Prostate gland (tissue), 2 donors: ENCODE data around the gene GNA14.

Experiments
- POLR2A ChIP-seq: fragments of 450-650 bp; IDR thresholded peaks from one replicate; pipeline ENCODE4 v1.6.1; 2016; ENCODE audit warnings: antibody characterized with exemption, mild to moderate bottlenecking
- POLR2AphosphoS5 ChIP-seq: sonication (generic); formaldehyde crosslinking; IDR thresholded peaks from one replicate; pipeline ENCODE4 v1.6.1; 2017; ENCODE audit warnings: antibody characterized with exemption
- TF ChIP-seq, protein P1 (sequence below), 4 experiments: fragments of 200-600 bp in 2 of 4; fragments of 450-650 bp in 2 of 4; sonication (generic) in 2 of 4; IDR thresholded peaks; 1 replicate in 3 of 4; 2 replicates in 1 of 4; pipeline ENCODE4 v1.5.1; 2016 to 2019; ENCODE audit warnings: antibody characterized with exemption in 4 of 4, mild to moderate bottlenecking in 2 of 4, moderate library complexity in 2 of 4

DNA sequence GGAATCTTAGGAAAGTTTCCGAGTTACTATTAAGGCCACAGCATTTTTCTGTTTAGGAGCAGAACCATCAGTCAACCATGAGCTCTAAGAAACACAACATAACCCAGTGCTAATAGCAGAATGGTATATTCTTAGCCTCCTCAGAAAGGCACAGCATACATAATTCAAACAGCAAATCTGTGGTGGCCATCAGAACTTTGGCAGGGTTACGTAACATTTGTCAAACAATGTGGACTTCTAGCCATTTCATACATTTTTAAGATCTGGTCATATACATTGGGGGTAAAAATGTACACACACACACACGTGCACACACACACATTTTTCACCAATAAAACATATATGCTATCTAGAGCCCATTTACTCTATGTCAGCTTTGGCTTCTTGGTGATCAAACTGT lies 225.2 kb downstream of the GNA14 start:
- TF ChIP-seq, protein P1, sequence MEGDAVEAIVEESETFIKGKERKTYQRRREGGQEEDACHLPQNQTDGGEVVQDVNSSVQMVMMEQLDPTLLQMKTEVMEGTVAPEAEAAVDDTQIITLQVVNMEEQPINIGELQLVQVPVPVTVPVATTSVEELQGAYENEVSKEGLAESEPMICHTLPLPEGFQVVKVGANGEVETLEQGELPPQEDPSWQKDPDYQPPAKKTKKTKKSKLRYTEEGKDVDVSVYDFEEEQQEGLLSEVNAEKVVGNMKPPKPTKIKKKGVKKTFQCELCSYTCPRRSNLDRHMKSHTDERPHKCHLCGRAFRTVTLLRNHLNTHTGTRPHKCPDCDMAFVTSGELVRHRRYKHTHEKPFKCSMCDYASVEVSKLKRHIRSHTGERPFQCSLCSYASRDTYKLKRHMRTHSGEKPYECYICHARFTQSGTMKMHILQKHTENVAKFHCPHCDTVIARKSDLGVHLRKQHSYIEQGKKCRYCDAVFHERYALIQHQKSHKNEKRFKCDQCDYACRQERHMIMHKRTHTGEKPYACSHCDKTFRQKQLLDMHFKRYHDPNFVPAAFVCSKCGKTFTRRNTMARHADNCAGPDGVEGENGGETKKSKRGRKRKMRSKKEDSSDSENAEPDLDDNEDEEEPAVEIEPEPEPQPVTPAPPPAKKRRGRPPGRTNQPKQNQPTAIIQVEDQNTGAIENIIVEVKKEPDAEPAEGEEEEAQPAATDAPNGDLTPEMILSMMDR (IDR thresholded peaks at IDR 0.05): no peak
- TF ChIP-seq POLR2A (no peak), POLR2AphosphoS5 (no peak)
